Osteocyte (in vitro differentiated cells): ENCODE data around the gene ANKRD13D. TPM values are rescaled to one million over a fixed set of nuclear protein-coding genes. Genes with fewer than 3 reads are reported as not detected.

Experiments used
- DNase-seq: peaks from one replicate; pipeline ENCODE4 v3.0.0; 2021; ENCODE audit warnings: mixed read lengths; ENCODE audit not compliant: unreplicated experiment; ENCODE audit errors: extremely low spot score
- H3K27ac Mint-ChIP-seq: one replicate; pipeline ENCODE4 v1.8.0; 2021; ENCODE audit warnings: mild to moderate bottlenecking, mixed read lengths; ENCODE audit not compliant: unreplicated experiment
- H3K27me3 Mint-ChIP-seq: one replicate; pipeline ENCODE4 v1.8.0; 2021; ENCODE audit warnings: mixed read lengths; ENCODE audit not compliant: unreplicated experiment
- H3K36me3 Mint-ChIP-seq: one replicate; pipeline ENCODE4 v1.8.0; 2021; ENCODE audit warnings: mixed read lengths; ENCODE audit not compliant: unreplicated experiment
- H3K4me1 Mint-ChIP-seq: one replicate; pipeline ENCODE4 v1.8.0; 2021; ENCODE audit warnings: mixed read lengths; ENCODE audit not compliant: unreplicated experiment
- H3K4me3 Mint-ChIP-seq: one replicate; pipeline ENCODE4 v1.8.0; 2021; ENCODE audit warnings: mild to moderate bottlenecking, moderate library complexity, mixed read lengths; ENCODE audit not compliant: unreplicated experiment
- H3K9me3 Mint-ChIP-seq: one replicate; pipeline ENCODE4 v1.8.0; 2021; ENCODE audit warnings: mixed read lengths; ENCODE audit not compliant: unreplicated experiment
- CTCF ChIP-seq: fragments of 200-600 bp; sonication (generic); IDR thresholded peaks from 2 replicates; pipeline ENCODE4 v1.5.0; 2021; ENCODE audit warnings: antibody characterized with exemption, mild to moderate bottlenecking, moderate library complexity
- total RNA-seq: library from RNA; stranded (reverse); gene quantifications from 2 replicates; pipeline ENCODE4 v1.2.1, GENCODE V29; 2021

ANKRD13D gene
- total RNA-seq, 1 donor from 2014 or later: 56.2 TPM

- Mint-ChIP-seq H3K27ac (no peak overlapping the region), H3K4me3 (no peak overlapping the region), H3K36me3 (peaks cover 46% of the 10 kb centered on the region), H3K9me3 (no peaks in the 10 kb centered on the region), H3K4me1 (peaks cover 27% of the 10 kb centered on the region), H3K27me3 (no peaks in the 10 kb centered on the region)
- no peak for TF ChIP-seq CTCF
- DNase-seq: no peak
Observed at GRCh38 chr11:67245046-67245445, 44.1 kb upstream of the ANKRD13D start.

GRCh38 chr11:67247946-67248550, 41.1 kb upstream of the ANKRD13D start:
- Mint-ChIP-seq H3K9me3 (no peaks in the 10 kb centered on the region), H3K27me3 (no peaks in the 10 kb centered on the region), H3K27ac (no peak overlapping the region), H3K36me3 (peaks cover 52% of the 10 kb centered on the region), H3K4me3 (no peak overlapping the region), H3K4me1 (peaks cover 9% of the 10 kb centered on the region)
- TF ChIP-seq CTCF: no peak
- no peak for DNase-seq

GRCh38 chr11:67248653-67249052, 40.5 kb upstream of the ANKRD13D start:
- H3K4me3 Mint-ChIP-seq: no peak overlapping the region
- no peak overlapping the region for H3K27ac Mint-ChIP-seq
- DNase-seq: no peak

GRCh38 chr11:67250059-67251043, 38.8 kb upstream of the ANKRD13D start:
- Mint-ChIP-seq H3K4me1 (peaks cover 18% of the 10 kb centered on the region), H3K27me3 (no peaks in the 10 kb centered on the region), H3K27ac (no peak overlapping the region), H3K4me3 (no peak overlapping the region), H3K36me3 (peaks cover 64% of the 10 kb centered on the region), H3K9me3 (no peaks in the 10 kb centered on the region)
- DNase-seq: peak; percentile 82
- TF ChIP-seq CTCF: no peak

More at GRCh38 chr11:67248653-67249052, 40.5 kb upstream of the ANKRD13D start:
- Mint-ChIP-seq H3K27me3 (no peaks in the 10 kb centered on the region), H3K9me3 (no peaks in the 10 kb centered on the region), H3K36me3 (peaks cover 55% of the 10 kb centered on the region), H3K4me1 (peaks cover 12% of the 10 kb centered on the region)
- no peak for TF ChIP-seq CTCF

- H3K4me1 Mint-ChIP-seq: peaks cover 18% of the 10 kb centered on the region
- H3K4me3 Mint-ChIP-seq: no peak overlapping the region
- H3K9me3 Mint-ChIP-seq: no peaks in the 10 kb centered on the region
- no peaks in the 10 kb centered on the region for H3K27me3 Mint-ChIP-seq
- TF ChIP-seq CTCF: no peak
- peaks cover 62% of the 10 kb centered on the region for H3K36me3 Mint-ChIP-seq
- DNase-seq: no peak
- no peak overlapping the region for H3K27ac Mint-ChIP-seq
Observed at GRCh38 chr11:67251841-67252240, 37.3 kb upstream of the ANKRD13D start.
